Mesendoderm (in vitro differentiated cells): ENCODE measurements around the gene EMCN.

Source experiments
- DNase-seq: peaks from one replicate; pipeline ENCODE4 v3.0.0; 2013
- H2AK5ac ChIP-seq: 2 replicates; pipeline ENCODE4 v1.6.1; 2013; ENCODE audit warnings: low read length, inconsistent platforms
- H2BK120ac ChIP-seq: 2 replicates; pipeline ENCODE4 v1.6.1; 2013; ENCODE audit warnings: low read depth, mild to moderate bottlenecking, low read length, moderate library complexity, mixed read lengths
- H2BK15ac ChIP-seq: replicated peaks from 2 replicates; pipeline ENCODE4 v1.6.1; 2013; ENCODE audit warnings: low read depth, mild to moderate bottlenecking, moderate library complexity
- H2BK5ac ChIP-seq: 2 replicates; pipeline ENCODE4 v1.6.1; 2013; ENCODE audit warnings: low read length, inconsistent platforms
- H3K18ac ChIP-seq: 2 replicates; pipeline ENCODE4 v1.6.1; 2013; ENCODE audit warnings: mild to moderate bottlenecking, low read length, mixed read lengths
- H3K23ac ChIP-seq: one replicate; pipeline ENCODE4 v1.6.1; 2013; ENCODE audit warnings: low read length
- H3K27ac ChIP-seq: 2 replicates; pipeline ENCODE4 v1.5.1; 2013; ENCODE audit warnings: low read depth, mild to moderate bottlenecking, inconsistent platforms, low read length, moderate library complexity
- H3K27me3 ChIP-seq: 2 replicates; pipeline ENCODE4 v1.6.1; 2013; ENCODE audit warnings: low read length, control low read depth, mild to moderate bottlenecking, inconsistent platforms; ENCODE audit not compliant: insufficient read depth, poor library complexity
- H3K36me3 ChIP-seq: 2 replicates; pipeline ENCODE4 v1.6.1; 2013; ENCODE audit warnings: low read length, inconsistent platforms; ENCODE audit not compliant: control insufficient read depth, insufficient read depth
- H3K4ac ChIP-seq: one replicate; pipeline ENCODE4 v1.6.1; 2013; ENCODE audit warnings: low read depth, mild to moderate bottlenecking, low read length, moderate library complexity
- H3K4me1 ChIP-seq: 2 replicates; pipeline ENCODE4 v1.6.1; 2013; ENCODE audit warnings: low read depth, low read length, inconsistent platforms; ENCODE audit not compliant: control insufficient read depth
- H3K4me2 ChIP-seq: 2 replicates; pipeline ENCODE4 v1.6.1; 2013; ENCODE audit warnings: low read length
- H3K4me3 ChIP-seq: 2 replicates; pipeline ENCODE4 v1.5.1; 2013; ENCODE audit warnings: mild to moderate bottlenecking, low read length
- H3K56ac ChIP-seq: one replicate; pipeline ENCODE4 v1.6.1; 2013; ENCODE audit warnings: low read length
- H3K79me1 ChIP-seq: 2 replicates; pipeline ENCODE4 v1.6.1; 2013; ENCODE audit warnings: low read length, inconsistent platforms
- H3K79me2 ChIP-seq: 2 replicates; pipeline ENCODE4 v1.6.1; 2013; ENCODE audit warnings: mild to moderate bottlenecking, low read length; ENCODE audit not compliant: control insufficient read depth, insufficient read depth
- H3K9ac ChIP-seq: 2 replicates; pipeline ENCODE4 v1.6.1; 2013; ENCODE audit warnings: low read length, inconsistent platforms
- H4K5ac ChIP-seq: one replicate; pipeline ENCODE4 v1.6.1; 2013; ENCODE audit warnings: low read length
- H4K8ac ChIP-seq: one replicate; pipeline ENCODE4 v1.6.1; 2013; ENCODE audit warnings: low read depth, mild to moderate bottlenecking, control low read depth, low read length, moderate library complexity
- WGBS: extraction: QIAGEN DNeasy Blood & Tissue Kit; methylation state at CpG from one replicate; pipeline ENCODE4 v1.1.7; 2013; ENCODE audit warnings: low lambda C conversion rate, missing lambda C conversion rate; ENCODE audit not compliant: insufficient coverage; ENCODE audit errors: extremely low coverage; 5-methylcytosine and 5-hydroxymethylcytosine counted together

The EMCN gene

GRCh38 chr4:100372432-100372831 is 145.4 kb downstream of the EMCN start:
- peak; percentile 28 for DNase-seq

GRCh38 chr4:100369871-100370270 is 148.0 kb downstream of the EMCN start:
- Histone ChIP-seq H4K8ac (no peak overlapping the region), H2BK15ac (no peak overlapping the region), H3K56ac (no peak overlapping the region), H3K36me3 (no peaks in the 10 kb centered on the region), H3K27ac (no peak overlapping the region), H3K4me2 (no peak overlapping the region), H3K79me1 (no peaks in the 10 kb centered on the region), H3K23ac (no peak overlapping the region), H3K79me2 (no peaks in the 10 kb centered on the region), H4K5ac (no peak overlapping the region), H2AK5ac (no peak overlapping the region), H2BK5ac (no peak overlapping the region), H3K9ac (no peak overlapping the region), H3K18ac (no peak overlapping the region), H3K4me1 (no peaks in the 10 kb centered on the region), H3K4me3 (no peak overlapping the region), H3K4ac (no peak overlapping the region), H3K27me3 (no peaks in the 10 kb centered on the region), H2BK120ac (no peak overlapping the region)
- no peak for DNase-seq
- WGBS, result no CpG with 5 or more reads among the region's 2 CpGs

More at GRCh38 chr4:100372432-100372831, 145.4 kb downstream of the EMCN start:
- Histone ChIP-seq H3K9ac (no peak overlapping the region), H3K27ac (no peak overlapping the region), H3K4me1 (no peaks in the 10 kb centered on the region), H2BK5ac (no peak overlapping the region), H2BK15ac (no peak overlapping the region), H2AK5ac (no peak overlapping the region), H3K36me3 (no peaks in the 10 kb centered on the region), H2BK120ac (no peak overlapping the region), H3K23ac (no peak overlapping the region), H3K56ac (no peak overlapping the region), H4K5ac (no peak overlapping the region), H3K27me3 (no peaks in the 10 kb centered on the region), H3K4ac (no peak overlapping the region), H3K4me3 (no peak overlapping the region), H3K79me1 (no peaks in the 10 kb centered on the region), H3K4me2 (no peak overlapping the region), H3K79me2 (no peaks in the 10 kb centered on the region), H3K18ac (no peak overlapping the region), H4K8ac (no peak overlapping the region)
- no CpG with 5 or more reads among the region's 3 CpGs for WGBS

- Histone ChIP-seq H4K8ac (no peak overlapping the region), H3K79me1 (no peaks in the 10 kb centered on the region), H3K56ac (no peak overlapping the region), H3K9ac (no peak overlapping the region), H4K5ac (no peak overlapping the region), H3K4me1 (no peaks in the 10 kb centered on the region), H3K23ac (no peak overlapping the region), H3K4me2 (no peak overlapping the region), H2AK5ac (no peak overlapping the region), H3K27ac (no peak overlapping the region), H3K27me3 (no peaks in the 10 kb centered on the region), H3K79me2 (no peaks in the 10 kb centered on the region), H3K4me3 (no peak overlapping the region), H3K36me3 (no peaks in the 10 kb centered on the region), H2BK15ac (no peak overlapping the region), H2BK5ac (no peak overlapping the region), H3K4ac (no peak overlapping the region), H3K18ac (no peak overlapping the region), H2BK120ac (no peak overlapping the region)
- WGBS, result no CpG with 5 or more reads among the region's 1 CpG
- no peak for DNase-seq
Measured at GRCh38 chr4:100367451-100367850, 150.4 kb downstream of the EMCN start.

- no CpG with 5 or more reads among the region's 2 CpGs for WGBS
Measured at GRCh38 chr4:100366213-100366612, 151.6 kb downstream of the EMCN start.

GRCh38 chr4:100362366-100362765 is 155.5 kb downstream of the EMCN start:
- no peak for DNase-seq
- Histone ChIP-seq H3K79me1 (no peaks in the 10 kb centered on the region), H3K79me2 (no peaks in the 10 kb centered on the region), H3K18ac (no peak overlapping the region), H4K5ac (no peak overlapping the region), H3K4ac (no peak overlapping the region), H3K23ac (no peak overlapping the region), H2BK15ac (no peak overlapping the region), H3K36me3 (no peaks in the 10 kb centered on the region), H3K27ac (no peak overlapping the region), H3K27me3 (no peaks in the 10 kb centered on the region), H4K8ac (no peak overlapping the region), H2BK5ac (no peak overlapping the region), H3K4me2 (no peak overlapping the region), H3K9ac (no peak overlapping the region), H3K4me1 (no peaks in the 10 kb centered on the region), H2BK120ac (no peak overlapping the region), H3K4me3 (no peak overlapping the region), H2AK5ac (no peak overlapping the region), H3K56ac (no peak overlapping the region)
- no CpG with 5 or more reads among the region's 1 CpG for WGBS

More at GRCh38 chr4:100366213-100366612, 151.6 kb downstream of the EMCN start:
- H4K8ac ChIP-seq, result no peak overlapping the region
- no peak overlapping the region for H3K4ac ChIP-seq
- H3K79me2 ChIP-seq, result no peaks in the 10 kb centered on the region
- H3K4me3 ChIP-seq, result no peak overlapping the region
- no peak overlapping the region for H3K56ac ChIP-seq
- no peaks in the 10 kb centered on the region for H3K36me3 ChIP-seq
- no peak overlapping the region for H3K18ac ChIP-seq
- no peak overlapping the region for H3K27ac ChIP-seq
- no peaks in the 10 kb centered on the region for H3K4me1 ChIP-seq
- H4K5ac ChIP-seq, result no peak overlapping the region
- H2BK15ac ChIP-seq, result no peak overlapping the region
- no peak overlapping the region for H2BK120ac ChIP-seq
- H2BK5ac ChIP-seq, result no peak overlapping the region
- no peak overlapping the region for H2AK5ac ChIP-seq
- no peaks in the 10 kb centered on the region for H3K79me1 ChIP-seq
- no peak overlapping the region for H3K4me2 ChIP-seq
- no peaks in the 10 kb centered on the region for H3K27me3 ChIP-seq
- H3K9ac ChIP-seq, result no peak overlapping the region
- peak; percentile 52 for DNase-seq
- H3K23ac ChIP-seq, result no peak overlapping the region

GRCh38 chr4:100361336-100361735 is 156.5 kb downstream of the EMCN start:
- H3K4ac ChIP-seq, result no peak overlapping the region
- no peak overlapping the region for H2BK5ac ChIP-seq
- H2AK5ac ChIP-seq, result no peak overlapping the region
- no peak overlapping the region for H3K4me3 ChIP-seq
- H4K5ac ChIP-seq, result no peak overlapping the region
- H3K79me2 ChIP-seq, result no peaks in the 10 kb centered on the region
- no peaks in the 10 kb centered on the region for H3K4me1 ChIP-seq
- no peaks in the 10 kb centered on the region for H3K36me3 ChIP-seq
- no peak for DNase-seq
- H3K23ac ChIP-seq, result no peak overlapping the region
- no peak overlapping the region for H3K4me2 ChIP-seq
- no peak overlapping the region for H3K9ac ChIP-seq
- no peak overlapping the region for H2BK120ac ChIP-seq
- no peak overlapping the region for H3K56ac ChIP-seq
- no peak overlapping the region for H3K18ac ChIP-seq
- H3K27me3 ChIP-seq, result no peaks in the 10 kb centered on the region
- no CpG with 5 or more reads among the region's 1 CpG for WGBS
- no peak overlapping the region for H3K27ac ChIP-seq
- no peak overlapping the region for H4K8ac ChIP-seq
- H3K79me1 ChIP-seq, result no peaks in the 10 kb centered on the region
- H2BK15ac ChIP-seq, result no peak overlapping the region
